HepG2 (cell line): ENCODE results near the gene ZMYM3. TPM values are rescaled to one million over a fixed set of nuclear protein-coding genes. Genes with fewer than 3 reads are reported as not detected.

Source experiments
- ATAC-seq: fragments of 200-7000 bp; cut with Tn5 transposase; 3 replicates; pipeline ENCODE4 v1.9.1; 2020; ENCODE audit warnings: mild to moderate bottlenecking, moderate library complexity
- BruUV-seq: library from RNA; stranded (reverse); fragments of 400-500 nt; replicated peaks from 2 replicates; lab custom pipeline; 2021; lab: Mats Ljungman, UMichigan
- CTCF ChIA-PET: fragments of 300-600 bp; formaldehyde crosslinking; extraction: SDS; loops from one replicate; lab custom pipeline; 2021; ENCODE audit warnings: low total read pairs, inconsistent platforms, low intra/inter-chr PET ratio; lab: Yijun Ruan, JAX
- POLR2A ChIA-PET: fragments of 350-600 bp; sonication (Branson Sonifier 250); formaldehyde crosslinking; loops from one replicate; lab custom pipeline; 2020; ENCODE audit warnings: antibody characterized with exemption, inconsistent platforms; lab: Yijun Ruan, JAX
- DNase-seq: peaks from one replicate; pipeline ENCODE4 v3.0.0-alpha.2; 2015; ENCODE audit warnings: low spot score
- FAIRE-seq: peaks from 3 replicates; lab custom pipeline; 2011; peaks lifted over from hg19 to GRCh38; lab: Jason Lieb, UNC
- H2AFZ ChIP-seq: one replicate; pipeline ENCODE4 v1.6.1; 2011; ENCODE audit warnings: low read length, inconsistent platforms
- H3K27ac ChIP-seq: fragments of 300-600 bp; 3 replicates; pipeline ENCODE4 v1.8.0; 2011; ENCODE audit warnings: mixed run types, mild to moderate bottlenecking, mixed read lengths, low read length, inconsistent platforms; ENCODE audit not compliant: insufficient read depth; ENCODE audit errors: extremely low read length
- H3K27me3 ChIP-seq, 2 experiments: fragments of 200-600 bp in 1 of 2; 2 replicates in 1 of 2; 3 replicates in 1 of 2; pipeline versions ENCODE4 v1.6.0 to v1.8.0; 2011; ENCODE audit warnings: low read length in 2 of 2, mild to moderate bottlenecking in 2 of 2, moderate library complexity in 2 of 2, inconsistent platforms in 1 of 2; ENCODE audit not compliant: insufficient read depth in 2 of 2, control insufficient read depth in 1 of 2
- H3K36me3 ChIP-seq, 2 experiments: fragments of 200-600 bp in 1 of 2; replicated peaks in 1 of 2; 2 replicates in 1 of 2; 3 replicates in 1 of 2; pipeline versions ENCODE4 v1.5.1 to v1.8.0; 2011; ENCODE audit warnings: low read length in 2 of 2, inconsistent platforms in 1 of 2; ENCODE audit not compliant: insufficient read depth in 2 of 2, control insufficient read depth in 1 of 2
- H3K4me1 ChIP-seq: 2 replicates; pipeline ENCODE4 v1.5.1; 2012; ENCODE audit warnings: low read length, inconsistent platforms; ENCODE audit not compliant: insufficient read depth
- H3K4me2 ChIP-seq: 2 replicates; pipeline ENCODE4 v1.6.0; 2011; ENCODE audit warnings: low read depth, low read length, inconsistent platforms
- H3K4me3 ChIP-seq, 3 experiments: fragments of 200-600 bp in 1 of 3; sonication (generic), shearing (Covaris generic) in 1 of 3; replicated peaks in 1 of 3; 2 replicates each; pipeline ENCODE4 v1.5.1; 2011 to 2016; ENCODE audit warnings: low read length in 3 of 3, inconsistent platforms in 2 of 3, low read depth in 2 of 3, mild to moderate bottlenecking in 2 of 3, control low read depth in 1 of 3, mixed read lengths in 1 of 3; ENCODE audit not compliant: insufficient read depth in 1 of 3
- H3K79me2 ChIP-seq: one replicate; pipeline ENCODE4 v1.6.1; 2011; ENCODE audit warnings: low read length, inconsistent platforms; ENCODE audit not compliant: insufficient read depth
- H3K9ac ChIP-seq: 2 replicates; pipeline ENCODE4 v1.6.0; 2011; ENCODE audit warnings: mild to moderate bottlenecking, low read depth, low read length, inconsistent platforms; ENCODE audit not compliant: insufficient read depth
- H3K9me3 ChIP-seq: 2 replicates; pipeline ENCODE4 v1.5.1; 2012; ENCODE audit warnings: mild to moderate bottlenecking, low read length
- H4K20me1 ChIP-seq: 2 replicates; pipeline ENCODE4 v1.6.0; 2011; ENCODE audit warnings: inconsistent platforms, mild to moderate bottlenecking, low read length, moderate library complexity; ENCODE audit not compliant: insufficient read depth
- ARNTL ChIP-seq: sonication (generic); formaldehyde crosslinking; IDR thresholded peaks from 2 replicates; pipeline ENCODE4 v1.4.0; 2020; ENCODE audit warnings: mild to moderate bottlenecking, missing genetic modification reagents
- CTCF ChIP-seq: sonication (generic); formaldehyde crosslinking; IDR thresholded peaks from 2 replicates; pipeline ENCODE4 v1.5.0; 2020; ENCODE audit warnings: mild to moderate bottlenecking, missing genetic modification reagents, moderate library complexity
- FOXK1 ChIP-seq: sonication (generic); formaldehyde crosslinking; IDR thresholded peaks from 2 replicates; pipeline ENCODE4 v1.4.0; 2020; ENCODE audit warnings: low read depth, missing genetic modification reagents, borderline replicate concordance
- HDAC1 ChIP-seq: sonication (generic); formaldehyde crosslinking; IDR thresholded peaks from 2 replicates; pipeline ENCODE4 v1.5.1; 2020; ENCODE audit warnings: mild to moderate bottlenecking, missing genetic modification reagents
- HIVEP1 ChIP-seq: sonication (generic); formaldehyde crosslinking; IDR thresholded peaks from 2 replicates; pipeline ENCODE4 v1.4.0; 2020; ENCODE audit warnings: mild to moderate bottlenecking, missing genetic modification reagents
- NFE2 ChIP-seq: sonication (generic); formaldehyde crosslinking; IDR thresholded peaks from 2 replicates; pipeline ENCODE4 v1.4.0; 2020; ENCODE audit warnings: missing genetic modification reagents
- PAF1 ChIP-seq: IDR thresholded peaks from 2 replicates; pipeline ENCODE4 v1.6.1; 2016; ENCODE audit warnings: missing genetic modification reagents, missing compliant biosample characterization
- PATZ1 ChIP-seq: sonication (generic); formaldehyde crosslinking; IDR thresholded peaks from 2 replicates; pipeline ENCODE4 v1.4.0; 2020; ENCODE audit warnings: missing genetic modification reagents
- PRDM15 ChIP-seq: sonication (generic); formaldehyde crosslinking; IDR thresholded peaks from 2 replicates; pipeline ENCODE4 v1.4.0; 2020; ENCODE audit warnings: missing genetic modification reagents
- SRSF1 ChIP-seq: fragments of 200-400 bp; formaldehyde crosslinking; optimal IDR thresholded peaks from 2 replicates; pipeline ENCODE3; 2017; ENCODE audit warnings: mild to moderate bottlenecking, low read depth, low read length, moderate library complexity
- ZNF24 ChIP-seq: fragments of 450-650 bp; IDR thresholded peaks from 2 replicates; pipeline ENCODE4 v1.6.1; 2017; ENCODE audit warnings: antibody characterized with exemption, mild to moderate bottlenecking
- ZNF281 ChIP-seq: sonication (generic); formaldehyde crosslinking; IDR thresholded peaks from 2 replicates; pipeline ENCODE4 v1.4.0; 2020; ENCODE audit warnings: missing genetic modification reagents, borderline replicate concordance
- WGBS: methylation state at CpG from one replicate; pipeline ENCODE4 v1.1.6; 2017; ENCODE audit warnings: low lambda C conversion rate; 5-methylcytosine and 5-hydroxymethylcytosine counted together
- in situ Hi-C: cut with HindIII; loops from 2 replicates; pipeline ENCODE4 v1.10.0; 2017; ENCODE audit warnings: low pct_unique_long_range_greater_than_20kb; ENCODE audit not compliant: extremely low pct_ligation_motif_present
- intact Hi-C: fragments of 100-400 bp; cut with micrococcal nuclease; formaldehyde crosslinking; loops from one replicate; pipeline ENCODE4 v1.10.0; 2022; ENCODE audit not compliant: unreplicated experiment
- polyA plus RNA-seq, 8 experiments: library from polyadenylated mRNA; depleted of rRNA in 3 of 8; stranded (reverse) in 7 of 8; unstranded in 1 of 8; fragments of >200 nt; fragmentation: Illumina TruSeq in 4 of 8; extraction: Trizol in 4 of 8; gene quantifications; 2 replicates each; pipeline versions ENCODE4 v1.2.1 to v1.2.3, GENCODE V29; 2011 to 2016; ENCODE audit warnings: low read depth in 4 of 8, missing spikeins in 1 of 8, mixed read lengths in 1 of 8; ENCODE audit not compliant: insufficient read depth in 1 of 8
- total RNA-seq, 5 experiments: library from RNA; depleted of rRNA; stranded (reverse); fragments of >200 nt; fragmentation: Illumina TruSeq; extraction: Trizol; gene quantifications; 2 replicates each; pipeline ENCODE4 v1.2.3, GENCODE V29; 2016; ENCODE audit warnings: low read depth in 1 of 5

Gene ZMYM3
- total and polyA plus RNA-seq, 2 of the 13 experiments (the other 11 are each of a cell fraction or from before 2014, with no cell fraction given), result 26.4 to 35.4 TPM

GRCh38 chrX:71253253-71254091 is 468 bp downstream of the ZMYM3 start:
- H4K20me1 ChIP-seq, result no peaks in the 10 kb centered on the region
- POLR2A ChIA-PET, result interaction anchor here (0.6 to 2.4 kb wide), 8 partner anchors 8 to 135 kb away, joined by 4 to 18 read pairs (median 8); partner anchors contain the start of genes MED12, NONO and TAF1
- intact Hi-C loops, result loop anchor here (5.0 kb wide), 1 partner anchor 71 kb away; no protein-coding TSS in a partner anchor
- H3K4me3 ChIP-seq, result peak overlapping the region; percentile 76 to 88 (median 83)
- WGBS, result under 1% methylated on average over 21 of the region's 35 CpGs
- H3K36me3 ChIP-seq, result peaks cover 4 to 12% of the 10 kb centered on the region in 2 experiments; a peak in 3 of 5 replicates
- ATAC-seq (no peak), DNase-seq (peak; percentile 13), FAIRE-seq (no peak)
- peak overlapping the region; percentile 78 for H3K27ac ChIP-seq
- CTCF ChIA-PET, result no interaction called here
- no peaks in the 10 kb centered on the region; a peak in 1 of 5 replicates for H3K27me3 ChIP-seq
- H3K79me2 ChIP-seq, result peaks cover 18% of the 10 kb centered on the region
- H3K4me1 ChIP-seq, result peaks cover 35% of the 10 kb centered on the region
- no peaks in the 10 kb centered on the region for H3K9me3 ChIP-seq
- H3K4me2 ChIP-seq, result peak overlapping the region; percentile 75
- no TSS peak for BruUV-seq
- H2AFZ ChIP-seq, result no peak overlapping the region
- peak overlapping the region; percentile 80 for H3K9ac ChIP-seq
- in situ Hi-C loops, result no loop called here
- peak; percentile 53; the same call in 1 of the 2 replicates for TF ChIP-seq PATZ1
- no peak for TF ChIP-seq HIVEP1 (CRISPR knock-in tag)
- no peak for TF ChIP-seq ZNF24
- TF ChIP-seq HDAC1 (CRISPR knock-in tag), result 0 out of 2 replicates have a peak, but pooled peaks have one; percentile 25
- peak; percentile 66 for TF ChIP-seq CTCF (CRISPR knock-in tag)
- TF ChIP-seq ARNTL (CRISPR knock-in tag), result no peak
- no peak for TF ChIP-seq NFE2
- TF ChIP-seq ZNF281 (CRISPR knock-in tag), result peak; percentile 41; the same call in 1 of the 2 replicates
- no peak for TF ChIP-seq SRSF1
- no peak for TF ChIP-seq FOXK1
- TF ChIP-seq PRDM15, result 0 out of 2 replicates have a peak, but pooled peaks have one; percentile 34
- TF ChIP-seq PAF1 (CRISPR knock-in tag), result no peak
